Measurements from ENCODE around the gene NPAS2. TPM values are rescaled to one million over a fixed set of nuclear protein-coding genes. Genes with fewer than 3 reads are reported as not detected.

Gene NPAS2
- total and polyA plus RNA-seq, 4 donors = 5.9 to 17.1 (median 10.4) TPM

DNA sequence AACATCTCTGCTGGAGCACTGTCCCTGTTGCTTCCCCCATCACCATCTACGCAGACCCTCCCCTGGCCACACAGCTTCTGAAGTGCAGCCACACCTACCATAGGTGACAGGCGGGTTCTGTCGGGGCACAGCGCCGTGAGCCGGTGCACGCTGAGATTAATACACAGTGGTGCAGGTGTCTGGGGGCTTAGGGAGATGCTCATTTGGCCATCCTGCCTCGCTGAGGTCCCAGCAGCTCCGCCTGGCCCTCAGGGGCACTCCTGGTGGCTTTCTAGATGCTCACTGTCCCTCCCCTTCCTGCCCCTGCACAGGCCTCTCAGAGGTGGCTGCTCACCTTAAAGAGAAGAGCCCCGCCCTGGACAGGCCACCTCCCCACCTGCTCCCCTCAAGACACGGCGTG, 163.3 kb downstream of the NPAS2 start:
- no peak overlapping the region for H3K27ac ChIP-seq (ENCODE audit: low read depth in 1 of 2, low read length in 1 of 2)
- 95 to 97% methylated on average over 12 of the region's 12 CpGs for WGBS, 2 donors
- DNase-seq = no peak

DNA sequence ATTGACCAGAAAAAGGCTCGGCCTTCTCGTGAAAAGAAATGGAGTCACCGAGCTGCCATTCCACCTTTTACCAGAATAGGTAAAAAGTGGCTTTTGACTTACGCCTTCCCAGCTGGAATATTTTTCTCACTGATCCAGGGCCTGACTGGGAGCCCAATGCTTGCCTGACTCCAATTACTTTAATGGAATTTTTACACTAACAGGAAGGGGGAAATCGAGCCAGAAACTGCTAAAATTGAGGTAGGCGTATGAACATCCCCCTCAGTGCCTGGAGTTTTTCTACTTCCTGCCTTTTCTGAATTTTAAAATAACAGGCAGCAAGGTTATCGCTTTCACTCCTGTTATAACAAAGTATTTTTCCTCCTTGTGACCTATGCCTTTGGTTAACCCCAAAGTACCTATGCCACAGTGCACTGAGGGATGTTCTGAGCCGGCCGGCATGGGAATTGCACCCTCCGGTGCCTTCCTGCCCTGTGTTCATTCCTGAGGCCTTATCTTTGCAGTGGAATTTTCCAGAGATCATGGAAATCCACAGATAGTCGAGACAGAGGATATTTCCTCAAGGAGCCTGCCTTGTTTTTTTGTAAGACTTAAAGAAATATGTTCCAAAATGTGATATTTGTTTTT, 163.9 kb downstream of the NPAS2 start:
- Histone ChIP-seq H3K27me3 (ENCODE audit: control insufficient read depth in 3 of 3, insufficient read depth in 3 of 3, low read length in 2 of 3) (no peaks in the 10 kb centered on the region), H3K4me3 (no peak overlapping the region), H3K9ac (ENCODE audit: insufficient read depth in 1 of 2, low read length in 2 of 2) (no peak overlapping the region), H3K9me3 (ENCODE audit: control insufficient read depth in 4 of 4, insufficient read depth in 3 of 4, low read length in 3 of 4) (no peaks in the 10 kb centered on the region), H3K36me3 (ENCODE audit: control insufficient read depth in 4 of 4, insufficient read depth in 4 of 4, low read length in 4 of 4) (peaks cover 0 to 12% (median 1%) of the 10 kb centered on the region in 4 donors), H3K27ac (ENCODE audit: low read depth in 1 of 2, low read length in 1 of 2) (no peak overlapping the region), H3K4me1 (ENCODE audit: control insufficient read depth in 5 of 5, insufficient read depth in 5 of 5, low read length in 5 of 5) (no peaks in the 10 kb centered on the region)
- TF ChIP-seq, protein P1, sequence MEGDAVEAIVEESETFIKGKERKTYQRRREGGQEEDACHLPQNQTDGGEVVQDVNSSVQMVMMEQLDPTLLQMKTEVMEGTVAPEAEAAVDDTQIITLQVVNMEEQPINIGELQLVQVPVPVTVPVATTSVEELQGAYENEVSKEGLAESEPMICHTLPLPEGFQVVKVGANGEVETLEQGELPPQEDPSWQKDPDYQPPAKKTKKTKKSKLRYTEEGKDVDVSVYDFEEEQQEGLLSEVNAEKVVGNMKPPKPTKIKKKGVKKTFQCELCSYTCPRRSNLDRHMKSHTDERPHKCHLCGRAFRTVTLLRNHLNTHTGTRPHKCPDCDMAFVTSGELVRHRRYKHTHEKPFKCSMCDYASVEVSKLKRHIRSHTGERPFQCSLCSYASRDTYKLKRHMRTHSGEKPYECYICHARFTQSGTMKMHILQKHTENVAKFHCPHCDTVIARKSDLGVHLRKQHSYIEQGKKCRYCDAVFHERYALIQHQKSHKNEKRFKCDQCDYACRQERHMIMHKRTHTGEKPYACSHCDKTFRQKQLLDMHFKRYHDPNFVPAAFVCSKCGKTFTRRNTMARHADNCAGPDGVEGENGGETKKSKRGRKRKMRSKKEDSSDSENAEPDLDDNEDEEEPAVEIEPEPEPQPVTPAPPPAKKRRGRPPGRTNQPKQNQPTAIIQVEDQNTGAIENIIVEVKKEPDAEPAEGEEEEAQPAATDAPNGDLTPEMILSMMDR (IDR thresholded peaks at IDR 0.05; ENCODE audit: control extremely low read depth, extremely low read depth) = no peak
- WGBS, 2 donors = 73 to 87% methylated on average over 11 of the region's 11 CpGs
- ATAC-seq (ENCODE audit: insufficient read depth, low FRiP score) = no peak
- no peak for DNase-seq

More for the DNA sequence above, 163.3 kb downstream of the NPAS2 start:
- H3K27me3 ChIP-seq (ENCODE audit: control insufficient read depth in 3 of 3, insufficient read depth in 3 of 3, low read length in 2 of 3) = no peaks in the 10 kb centered on the region
- TF ChIP-seq, protein P1 (IDR thresholded peaks at IDR 0.05; ENCODE audit: control extremely low read depth, extremely low read depth) = no peak
- no peak for ATAC-seq (ENCODE audit: insufficient read depth, low FRiP score)
- no peak overlapping the region for H3K9ac ChIP-seq (ENCODE audit: insufficient read depth in 1 of 2, low read length in 2 of 2)
- peaks cover 0 to 12% (median 1%) of the 10 kb centered on the region in 4 donors for H3K36me3 ChIP-seq (ENCODE audit: control insufficient read depth in 4 of 4, insufficient read depth in 4 of 4, low read length in 4 of 4)
- H3K4me1 ChIP-seq (ENCODE audit: control insufficient read depth in 5 of 5, insufficient read depth in 5 of 5, low read length in 5 of 5) = no peaks in the 10 kb centered on the region
- H3K9me3 ChIP-seq (ENCODE audit: control insufficient read depth in 4 of 4, insufficient read depth in 3 of 4, low read length in 3 of 4) = no peaks in the 10 kb centered on the region
- H3K4me3 ChIP-seq = no peak overlapping the region

DNA sequence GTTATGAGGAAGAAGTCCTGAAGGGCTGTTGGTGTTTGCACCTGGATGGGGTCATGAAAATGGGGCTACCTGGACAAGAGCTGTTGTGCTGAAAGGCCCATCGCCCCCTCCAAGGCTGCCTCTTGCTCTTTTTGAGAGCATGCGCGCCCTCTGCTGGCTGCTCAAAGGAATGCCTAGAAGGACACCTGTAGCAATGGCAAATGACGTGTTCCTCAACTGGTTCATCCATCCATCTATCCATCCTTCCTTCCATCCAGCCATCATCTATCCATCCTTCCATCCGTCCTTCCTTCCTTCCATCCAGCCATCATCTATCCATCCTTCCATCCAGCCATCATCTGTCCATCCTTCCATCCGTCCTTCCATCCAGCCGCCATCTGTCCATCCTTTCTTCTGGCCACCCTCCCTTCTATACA, 165.0 kb downstream of the NPAS2 start:
- Histone ChIP-seq H3K4me3 (no peak overlapping the region), H3K9ac (ENCODE audit: insufficient read depth in 1 of 2, low read length in 2 of 2) (no peak overlapping the region), H3K27me3 (ENCODE audit: control insufficient read depth in 3 of 3, insufficient read depth in 3 of 3, low read length in 2 of 3) (no peaks in the 10 kb centered on the region), H3K9me3 (ENCODE audit: control insufficient read depth in 4 of 4, insufficient read depth in 3 of 4, low read length in 3 of 4) (no peaks in the 10 kb centered on the region), H3K4me1 (ENCODE audit: control insufficient read depth in 5 of 5, insufficient read depth in 5 of 5, low read length in 5 of 5) (no peaks in the 10 kb centered on the region), H3K36me3 (ENCODE audit: control insufficient read depth in 4 of 4, insufficient read depth in 4 of 4, low read length in 4 of 4) (peaks cover 0 to 9% (median 1%) of the 10 kb centered on the region in 4 donors), H3K27ac (ENCODE audit: low read depth in 1 of 2, low read length in 1 of 2) (no peak overlapping the region)
- DNase-seq (peak; percentile 61 to 74 (median 72)), ATAC-seq (ENCODE audit: insufficient read depth, low FRiP score) (no peak)
- WGBS, 2 donors = 30 to 32% methylated on average over 7 of the region's 7 CpGs
- TF ChIP-seq, protein P1 (IDR thresholded peaks at IDR 0.05; ENCODE audit: control extremely low read depth, extremely low read depth) = peak; percentile 83

DNA sequence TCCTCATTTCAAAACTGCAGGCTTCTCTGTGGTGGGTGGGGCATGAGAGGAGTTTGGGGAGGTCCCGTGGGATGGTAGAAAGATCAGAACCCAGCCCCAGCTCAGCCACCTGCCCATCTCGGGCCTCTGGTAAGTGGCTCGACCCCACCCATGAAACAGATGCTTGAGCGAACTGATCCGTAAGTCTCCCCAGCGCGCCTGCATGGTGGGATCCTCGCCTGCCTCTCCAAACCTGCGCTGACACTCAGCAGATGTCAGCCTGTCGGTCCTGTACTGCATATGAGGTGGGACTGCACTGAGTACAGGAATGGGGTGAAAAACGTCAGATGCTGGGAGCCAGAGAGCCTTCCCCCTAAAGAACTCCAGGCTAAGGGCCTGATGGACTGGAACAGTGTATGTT, 166.2 kb downstream of the NPAS2 start:
- Histone ChIP-seq H3K27ac (ENCODE audit: low read depth in 1 of 2, low read length in 1 of 2) (no peak overlapping the region), H3K4me3 (no peak overlapping the region), H3K9me3 (ENCODE audit: control insufficient read depth in 4 of 4, insufficient read depth in 3 of 4, low read length in 3 of 4) (no peaks in the 10 kb centered on the region), H3K27me3 (ENCODE audit: control insufficient read depth in 3 of 3, insufficient read depth in 3 of 3, low read length in 2 of 3) (no peaks in the 10 kb centered on the region), H3K4me1 (ENCODE audit: control insufficient read depth in 5 of 5, insufficient read depth in 5 of 5, low read length in 5 of 5) (no peaks in the 10 kb centered on the region), H3K36me3 (ENCODE audit: control insufficient read depth in 4 of 4, insufficient read depth in 4 of 4, low read length in 4 of 4) (peaks cover 0 to 7% (median 1%) of the 10 kb centered on the region in 4 donors), H3K9ac (ENCODE audit: insufficient read depth in 1 of 2, low read length in 2 of 2) (no peak overlapping the region)
- DNase-seq = no peak
- TF ChIP-seq, protein P1 (IDR thresholded peaks at IDR 0.05; ENCODE audit: control extremely low read depth, extremely low read depth) = no peak
- ATAC-seq (ENCODE audit: insufficient read depth, low FRiP score) = no peak
- WGBS, 2 donors = 91 to 93% methylated on average over 11 of the region's 11 CpGs
